ENCODE results near the gene IGF2BP2. TPM values are rescaled to one million over a fixed set of nuclear protein-coding genes. Genes with fewer than 3 reads are reported as not detected.
"Not testable (repeated sequence)": the region's sequence is repeated elsewhere in the genome, so short reads cannot be mapped to it uniquely, and the experiment has no call there.

The IGF2BP2 gene
- total RNA-seq, 2 donors from 2014 or later: 0.99 to 8.8 TPM

DNA sequence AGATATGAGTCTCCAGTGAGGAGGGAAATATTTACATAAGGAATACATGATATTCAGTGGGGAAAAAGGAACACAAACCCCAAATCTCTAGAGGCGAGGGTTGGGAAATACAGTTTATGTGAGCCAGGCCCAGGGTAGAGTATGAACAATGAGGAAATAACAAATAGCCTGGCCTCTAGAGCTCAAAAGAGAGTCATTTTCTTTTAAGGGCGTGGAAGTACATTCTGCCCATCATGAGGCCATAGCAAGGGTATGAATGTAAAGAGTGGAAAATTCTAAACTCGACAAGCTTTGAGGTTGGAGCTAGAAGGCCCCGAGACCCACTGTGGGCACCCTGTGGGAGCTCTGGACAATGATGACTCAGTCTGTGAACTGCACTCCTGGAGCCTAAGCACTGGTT, 27.8 kb upstream of the IGF2BP2 start:
- H3K4me1 Mint-ChIP-seq: no peaks in the 10 kb centered on the region

GRCh38 chr3:185851959-185852358, 27.1 kb upstream of the IGF2BP2 start:
- no peak for DNase-seq
- Mint-ChIP-seq H3K27ac (no peak overlapping the region), H3K27me3 (peaks cover 19% of the 10 kb centered on the region), H3K4me1 (no peaks in the 10 kb centered on the region), H3K36me3 (ENCODE audit: low read depth) (no peaks in the 10 kb centered on the region), H3K4me3 (no peak overlapping the region)
- no peak for ATAC-seq
- no peaks in the 10 kb centered on the region for H3K9me3 ChIP-seq (ENCODE audit: control insufficient read depth, low read length, poor library complexity, severe bottlenecking)

More for the DNA sequence above, 27.8 kb upstream of the IGF2BP2 start:
- Mint-ChIP-seq H3K36me3 (ENCODE audit: low read depth) (no peaks in the 10 kb centered on the region), H3K27ac (no peak overlapping the region), H3K27me3 (peaks cover 14% of the 10 kb centered on the region), H3K4me3 (no peak overlapping the region)
- H3K9me3 ChIP-seq (ENCODE audit: control insufficient read depth, low read length, poor library complexity, severe bottlenecking): no peaks in the 10 kb centered on the region
- DNase-seq: no peak
- ATAC-seq: no peak

- no peaks in the 10 kb centered on the region for H3K4me1 Mint-ChIP-seq
- H3K4me3 Mint-ChIP-seq: no peak overlapping the region
- H3K27me3 Mint-ChIP-seq: peaks cover 19% of the 10 kb centered on the region
- H3K36me3 Mint-ChIP-seq (ENCODE audit: low read depth): no peaks in the 10 kb centered on the region
- no peak for ATAC-seq
- no peak overlapping the region for H3K27ac Mint-ChIP-seq
- DNase-seq: no peak
- no peaks in the 10 kb centered on the region for H3K9me3 ChIP-seq (ENCODE audit: control insufficient read depth, low read length, poor library complexity, severe bottlenecking)
These were observed 26.2 kb upstream of the IGF2BP2 start for GRCh38 chr3:185851046-185851445.

- no peaks in the 10 kb centered on the region for H3K36me3 Mint-ChIP-seq (ENCODE audit: low read depth)
These were observed 22.7 kb upstream of the IGF2BP2 start for GRCh38 chr3:185847506-185847905.

DNA sequence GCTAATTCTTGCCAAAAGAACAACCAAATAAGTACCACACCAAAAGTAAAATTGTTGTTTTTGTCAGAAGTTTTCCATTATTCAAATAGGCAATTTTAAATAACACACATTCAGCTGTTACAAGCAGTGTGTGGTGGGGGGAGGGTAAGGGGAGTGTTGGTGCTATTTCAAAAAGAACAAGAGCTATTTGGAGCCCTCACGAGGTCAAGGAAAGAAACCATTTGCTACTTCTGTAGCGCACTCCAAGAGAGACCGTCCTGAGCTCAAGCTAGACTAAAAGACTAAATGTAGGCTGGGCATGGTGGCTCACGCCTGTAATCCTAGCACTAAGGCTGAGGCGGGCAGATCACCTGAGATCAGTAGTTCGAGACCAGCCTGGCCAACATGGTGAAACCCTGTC, 21.2 kb upstream of the IGF2BP2 start:
- no peaks in the 10 kb centered on the region for H3K9me3 ChIP-seq (ENCODE audit: control insufficient read depth, low read length, poor library complexity, severe bottlenecking)
- no peak for ATAC-seq
- no peak for DNase-seq
- Mint-ChIP-seq H3K27me3 (peaks cover 26% of the 10 kb centered on the region), H3K4me1 (no peaks in the 10 kb centered on the region), H3K27ac (no peak overlapping the region), H3K4me3 (no peak overlapping the region), H3K36me3 (ENCODE audit: low read depth) (no peaks in the 10 kb centered on the region)

More at GRCh38 chr3:185847506-185847905, 22.7 kb upstream of the IGF2BP2 start:
- no peaks in the 10 kb centered on the region for H3K9me3 ChIP-seq (ENCODE audit: control insufficient read depth, low read length, poor library complexity, severe bottlenecking)
- H3K4me1 Mint-ChIP-seq: no peaks in the 10 kb centered on the region
- DNase-seq (no peak), ATAC-seq (no peak)
- H3K4me3 Mint-ChIP-seq: no peak overlapping the region
- H3K27me3 Mint-ChIP-seq: peaks cover 27% of the 10 kb centered on the region
- no peak overlapping the region for H3K27ac Mint-ChIP-seq

DNA sequence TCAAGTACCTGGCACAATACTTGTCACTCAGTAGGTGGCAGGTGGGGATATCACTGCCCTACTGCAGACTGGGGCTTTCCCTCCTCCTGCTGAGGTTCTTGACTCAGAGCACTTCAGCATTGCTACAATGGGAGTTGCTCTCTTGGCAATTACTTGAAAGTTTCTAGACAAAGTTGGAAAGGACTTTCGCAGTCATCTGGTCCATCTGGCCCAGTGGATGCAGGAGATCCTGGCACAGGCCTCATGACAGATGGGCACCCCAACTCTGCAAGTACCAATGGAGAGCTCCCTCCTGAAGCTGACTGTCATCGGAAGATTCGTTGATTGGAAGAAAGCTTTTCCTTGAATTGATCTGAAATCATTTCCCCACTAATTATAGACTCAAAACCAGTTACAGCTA, 19.2 kb upstream of the IGF2BP2 start:
- Mint-ChIP-seq H3K27me3 (peaks cover 27% of the 10 kb centered on the region), H3K4me3 (no peak overlapping the region), H3K36me3 (ENCODE audit: low read depth) (no peaks in the 10 kb centered on the region), H3K27ac (no peak overlapping the region), H3K4me1 (no peaks in the 10 kb centered on the region)
- no peaks in the 10 kb centered on the region for H3K9me3 ChIP-seq (ENCODE audit: control insufficient read depth, low read length, poor library complexity, severe bottlenecking)
- DNase-seq (no peak), ATAC-seq (no peak)

DNA sequence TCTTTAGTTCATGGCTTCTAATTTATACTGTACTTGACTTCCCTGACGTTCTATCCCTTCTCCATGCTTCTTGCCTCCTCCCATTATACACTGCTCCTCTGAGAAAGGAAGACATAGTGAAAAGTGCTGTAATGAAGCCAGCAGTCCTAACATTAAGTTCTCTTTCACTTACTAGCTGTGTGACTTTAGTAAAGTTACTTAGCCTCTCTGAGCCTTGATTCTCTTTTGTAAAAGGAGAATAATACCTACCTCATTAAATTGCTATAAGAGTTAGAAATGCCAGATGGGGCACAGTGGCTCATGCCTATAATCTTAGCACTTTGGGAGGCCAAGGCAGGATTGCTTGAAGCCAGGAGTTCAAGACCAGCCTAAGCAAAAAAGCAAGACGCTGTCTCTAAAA, 18.8 kb upstream of the IGF2BP2 start:
- H3K4me3 Mint-ChIP-seq: no peak overlapping the region
- ATAC-seq (no peak), DNase-seq (no peak)
- no peaks in the 10 kb centered on the region for H3K36me3 Mint-ChIP-seq (ENCODE audit: low read depth)
- peaks cover 27% of the 10 kb centered on the region for H3K27me3 Mint-ChIP-seq
- no peak overlapping the region for H3K27ac Mint-ChIP-seq
- H3K9me3 ChIP-seq (ENCODE audit: control insufficient read depth, low read length, poor library complexity, severe bottlenecking): no peaks in the 10 kb centered on the region
- H3K4me1 Mint-ChIP-seq: no peaks in the 10 kb centered on the region

GRCh38 chr3:185843126-185843525, 18.3 kb upstream of the IGF2BP2 start:
- DNase-seq (no peak), ATAC-seq (no peak)
- no peaks in the 10 kb centered on the region for H3K4me1 Mint-ChIP-seq
- H3K27me3 Mint-ChIP-seq: peaks cover 31% of the 10 kb centered on the region
- no peaks in the 10 kb centered on the region for H3K9me3 ChIP-seq (ENCODE audit: control insufficient read depth, low read length, poor library complexity, severe bottlenecking)
- H3K4me3 Mint-ChIP-seq: no peak overlapping the region
- no peak overlapping the region for H3K27ac Mint-ChIP-seq
- H3K36me3 Mint-ChIP-seq (ENCODE audit: low read depth): no peaks in the 10 kb centered on the region

DNA sequence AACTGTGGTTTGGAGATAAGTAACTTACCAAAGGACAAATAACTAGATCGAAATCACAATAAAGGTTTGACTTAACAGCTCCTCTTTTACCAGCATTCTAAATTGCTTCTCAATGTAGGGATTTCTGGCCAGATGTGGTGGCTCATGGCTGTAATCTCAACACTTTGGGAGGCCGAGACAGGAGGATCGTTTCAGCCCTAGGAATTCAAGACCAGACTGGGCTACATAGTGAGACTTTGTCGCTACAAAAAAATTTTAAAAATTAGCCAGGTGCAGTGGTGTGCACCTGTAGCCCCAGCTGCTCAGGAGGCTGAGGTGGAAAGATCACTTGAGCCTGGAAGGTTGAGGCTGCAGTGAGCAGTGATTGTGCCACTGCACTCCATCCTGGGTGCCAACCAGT, 17.4 kb upstream of the IGF2BP2 start:
- Mint-ChIP-seq H3K27me3 (peaks cover 34% of the 10 kb centered on the region), H3K36me3 (ENCODE audit: low read depth) (peaks cover 3% of the 10 kb centered on the region), H3K4me1 (no peaks in the 10 kb centered on the region), H3K4me3 (no peak overlapping the region), H3K27ac (no peak overlapping the region)
- no peaks in the 10 kb centered on the region for H3K9me3 ChIP-seq (ENCODE audit: control insufficient read depth, low read length, poor library complexity, severe bottlenecking)
- DNase-seq (no peak), ATAC-seq (no peak)

DNA sequence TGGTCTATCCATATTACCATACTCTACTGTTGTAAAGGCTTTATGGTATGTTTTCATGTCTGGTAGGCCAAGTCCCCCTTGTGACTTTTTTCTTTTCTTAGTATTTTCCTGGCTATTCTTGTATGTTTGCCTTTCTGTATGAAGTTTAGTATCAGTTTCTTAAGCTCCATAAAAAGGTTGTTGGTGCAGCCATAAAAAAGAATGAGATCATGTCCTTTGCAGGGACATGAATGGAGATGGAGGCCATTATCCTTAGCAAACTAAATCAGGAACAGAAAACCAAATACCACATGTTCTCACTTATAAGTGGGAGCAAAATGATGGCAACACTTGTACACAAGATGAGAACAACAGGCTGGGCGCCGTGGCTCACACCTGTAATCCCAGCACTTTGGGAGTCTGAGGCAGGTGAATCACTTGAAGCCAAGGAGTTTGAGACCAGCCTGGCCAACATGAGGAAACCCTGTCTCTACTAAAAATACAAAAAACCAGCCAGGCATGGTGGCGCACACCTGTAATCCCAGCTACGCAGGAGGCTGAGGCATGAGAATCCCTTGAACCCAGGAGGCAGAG, 13.7 kb upstream of the IGF2BP2 start:
- not testable (repeated sequence) for H3K36me3 Mint-ChIP-seq (ENCODE audit: low read depth); H3K4me3 Mint-ChIP-seq; ATAC-seq; H3K9me3 ChIP-seq (ENCODE audit: control insufficient read depth, low read length, poor library complexity, severe bottlenecking); DNase-seq; H3K27ac Mint-ChIP-seq; H3K4me1 Mint-ChIP-seq
- peaks cover 39% of the 10 kb centered on the region for H3K27me3 Mint-ChIP-seq

DNA sequence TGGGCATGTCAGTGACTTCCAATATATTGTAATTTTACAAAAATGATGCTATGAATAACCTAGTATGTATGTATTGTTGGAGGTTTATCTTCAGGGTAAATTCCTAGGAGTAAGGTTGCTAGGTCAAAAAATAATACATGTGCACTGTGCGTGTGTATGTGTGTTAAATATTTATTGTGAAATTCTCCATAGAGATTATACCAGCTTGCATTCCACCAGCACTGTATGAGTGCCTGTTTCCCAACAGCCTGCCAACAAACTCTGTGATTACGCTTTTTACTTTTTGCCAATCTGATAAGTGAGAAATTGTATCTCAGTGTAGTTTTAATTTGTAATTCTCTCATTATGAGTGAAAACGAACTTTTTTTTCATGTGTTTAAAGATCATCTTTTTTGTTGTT, 12.6 kb upstream of the IGF2BP2 start:
- H3K27me3 Mint-ChIP-seq: peaks cover 43% of the 10 kb centered on the region
- DNase-seq (no peak), ATAC-seq (no peak)
- no peak overlapping the region for H3K27ac Mint-ChIP-seq
- no peaks in the 10 kb centered on the region for H3K9me3 ChIP-seq (ENCODE audit: control insufficient read depth, low read length, poor library complexity, severe bottlenecking)
- peaks cover 5% of the 10 kb centered on the region for H3K36me3 Mint-ChIP-seq (ENCODE audit: low read depth)
- no peaks in the 10 kb centered on the region for H3K4me1 Mint-ChIP-seq
- H3K4me3 Mint-ChIP-seq: no peak overlapping the region

DNA sequence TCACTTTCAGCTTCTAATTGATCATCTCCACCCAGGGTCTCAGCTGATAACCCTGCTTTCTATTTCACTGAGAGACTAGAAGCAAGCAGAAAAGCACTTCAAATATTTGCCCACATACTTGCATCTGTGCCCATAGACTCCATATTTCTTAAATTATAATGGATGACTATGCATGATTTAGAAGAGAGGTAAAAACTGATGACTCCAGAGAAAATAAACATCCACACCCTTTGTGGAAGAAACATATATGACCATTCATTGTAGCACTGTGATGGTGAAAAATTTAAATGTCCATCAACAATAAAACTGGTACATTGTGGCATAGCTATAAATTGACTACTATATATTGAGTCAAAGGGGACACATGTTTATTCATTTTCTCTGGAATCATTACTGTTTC, 7.1 kb upstream of the IGF2BP2 start:
- Mint-ChIP-seq H3K36me3 (ENCODE audit: low read depth) (peaks cover 4% of the 10 kb centered on the region), H3K4me3 (no peak overlapping the region), H3K4me1 (peaks cover 2% of the 10 kb centered on the region), H3K27me3 (peaks cover 62% of the 10 kb centered on the region), H3K27ac (no peak overlapping the region)
- no peak for ATAC-seq
- no peaks in the 10 kb centered on the region for H3K9me3 ChIP-seq (ENCODE audit: control insufficient read depth, low read length, poor library complexity, severe bottlenecking)
- no peak for DNase-seq

DNA sequence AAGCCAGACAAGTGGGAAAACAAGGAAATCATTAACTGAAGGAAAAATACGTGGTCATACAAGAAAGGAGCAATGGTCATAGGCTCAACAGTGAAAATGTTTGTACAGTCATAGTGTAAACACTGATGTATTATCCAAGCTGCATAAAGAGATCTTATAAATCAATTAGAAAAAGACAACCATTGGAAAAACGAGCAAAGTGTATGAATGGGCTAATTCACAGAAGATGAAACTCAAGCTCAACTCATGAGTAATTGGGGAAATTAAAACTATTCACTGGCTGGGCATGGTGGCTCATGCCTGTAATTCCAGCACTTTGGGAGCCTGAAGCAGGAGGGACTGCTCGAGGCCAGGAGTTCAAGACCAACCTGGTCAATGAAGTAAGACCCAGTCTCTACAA, 6.4 kb upstream of the IGF2BP2 start:
- H3K9me3 ChIP-seq (ENCODE audit: control insufficient read depth, low read length, poor library complexity, severe bottlenecking): no peaks in the 10 kb centered on the region
- H3K4me3 Mint-ChIP-seq: no peak overlapping the region
- H3K27me3 Mint-ChIP-seq: peaks cover 69% of the 10 kb centered on the region
- no peak for ATAC-seq
- no peak for DNase-seq
- peaks cover 8% of the 10 kb centered on the region for H3K4me1 Mint-ChIP-seq
- peaks cover 8% of the 10 kb centered on the region for H3K36me3 Mint-ChIP-seq (ENCODE audit: low read depth)
- H3K27ac Mint-ChIP-seq: no peak overlapping the region

DNA sequence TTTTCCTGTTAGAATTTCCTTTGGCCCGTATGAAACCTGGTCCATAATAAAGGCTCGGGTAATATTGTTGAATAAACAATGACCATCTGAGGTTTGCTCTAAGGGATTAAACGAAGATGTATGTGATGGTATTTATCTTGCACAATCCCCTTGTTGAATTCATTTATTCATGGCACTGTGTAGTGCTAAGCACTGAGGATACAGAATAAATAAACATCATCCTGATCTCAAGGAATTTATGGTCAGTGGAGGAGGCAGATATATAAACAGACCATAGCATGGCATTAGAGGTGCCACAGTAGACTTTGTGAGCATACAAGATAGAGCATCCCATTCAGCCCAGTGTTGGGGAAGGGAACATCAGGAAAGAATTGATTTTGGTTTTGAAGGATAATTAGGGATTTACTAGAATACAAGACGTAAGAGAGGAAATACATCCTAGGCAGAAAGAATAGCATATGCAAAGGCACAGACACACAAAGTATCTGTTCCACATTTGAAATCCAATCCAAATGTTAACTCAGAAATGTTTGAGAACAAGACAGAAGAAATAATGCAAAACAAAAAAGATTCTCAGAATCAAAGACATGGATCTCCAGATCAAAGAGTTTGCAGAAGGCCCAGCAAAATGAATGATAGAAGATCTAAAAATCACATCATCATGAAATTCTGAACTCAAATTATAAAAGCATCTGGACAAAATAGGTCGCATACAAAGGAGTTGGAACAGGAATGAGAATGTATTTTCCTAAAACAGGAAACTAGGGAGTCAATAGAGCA, 5.4 kb upstream of the IGF2BP2 start:
- ATAC-seq (no peak), DNase-seq (no peak)
- H3K27me3 Mint-ChIP-seq: peaks cover 69% of the 10 kb centered on the region
- H3K4me1 Mint-ChIP-seq: peaks cover 8% of the 10 kb centered on the region
- H3K36me3 Mint-ChIP-seq (ENCODE audit: low read depth): peaks cover 8% of the 10 kb centered on the region
- no peak overlapping the region for H3K27ac Mint-ChIP-seq
- no peaks in the 10 kb centered on the region for H3K9me3 ChIP-seq (ENCODE audit: control insufficient read depth, low read length, poor library complexity, severe bottlenecking)
- H3K4me3 Mint-ChIP-seq: no peak overlapping the region
